CD8-positive, alpha-beta memory T cell (primary cell): ENCODE results near the gene ZRANB2. TPM values are rescaled to one million over a fixed set of nuclear protein-coding genes. Genes with fewer than 3 reads are reported as not detected.

Experiments
- CTCF ChIA-PET: fragments of 350-600 bp; sonication (Branson Sonifier 250); formaldehyde crosslinking; loops from one replicate; lab custom pipeline; 2021; ENCODE audit warnings: antibody characterized with exemption; lab: Charles Lee
- POLR2A ChIA-PET: fragments of 350-600 bp; sonication (Branson Sonifier 250); formaldehyde crosslinking; loops from one replicate; lab custom pipeline; 2021; ENCODE audit warnings: antibody characterized with exemption; lab: Charles Lee
- DNase-seq, 5 donors: peaks; one replicate each; pipeline versions ENCODE4 v3.0.0 to v3.0.0-alpha.2; 2020 to 2022; ENCODE audit warnings: mixed read lengths in 1 of 5
- H3K27ac ChIP-seq: one replicate; pipeline ENCODE4 v1.7.0; 2013; ENCODE audit warnings: low read depth, mild to moderate bottlenecking, low read length, moderate library complexity
- H3K27me3 ChIP-seq: 2 replicates; pipeline ENCODE4 v1.7.0; 2013; ENCODE audit warnings: low read length, mild to moderate bottlenecking; ENCODE audit not compliant: insufficient read depth, poor library complexity, severe bottlenecking
- H3K36me3 ChIP-seq: 2 replicates; pipeline ENCODE4 v1.7.0; 2013; ENCODE audit warnings: mild to moderate bottlenecking, low read length, moderate library complexity; ENCODE audit not compliant: insufficient read depth
- H3K4me1 ChIP-seq: 2 replicates; pipeline ENCODE4 v1.7.0; 2013; ENCODE audit warnings: mild to moderate bottlenecking, low read length, moderate library complexity; ENCODE audit not compliant: insufficient read depth
- H3K4me3 ChIP-seq: 2 replicates; pipeline ENCODE4 v1.7.0; 2013; ENCODE audit warnings: mild to moderate bottlenecking, low read length
- H3K9me3 ChIP-seq: 2 replicates; pipeline ENCODE4 v1.7.0; 2013; ENCODE audit warnings: mild to moderate bottlenecking, low read length
- H3K27ac Mint-ChIP-seq, 8 donors: one replicate each; pipeline ENCODE4 v1.8.0; 2020 to 2021; ENCODE audit warnings: mixed read lengths in 8 of 8, mild to moderate bottlenecking in 6 of 8, inconsistent platforms in 3 of 8, moderate library complexity in 3 of 8
- H3K27me3 Mint-ChIP-seq, 2 donors: one replicate each; pipeline ENCODE4 v1.8.0; 2020 to 2021; ENCODE audit warnings: mixed read lengths in 2 of 2, mild to moderate bottlenecking in 1 of 2, moderate library complexity in 1 of 2
- H3K36me3 Mint-ChIP-seq, 3 donors: one replicate each; pipeline ENCODE4 v1.8.0; 2020 to 2021; ENCODE audit warnings: mixed read lengths in 3 of 3, inconsistent platforms in 1 of 3, mild to moderate bottlenecking in 1 of 3
- H3K4me1 Mint-ChIP-seq, 3 donors: one replicate each; pipeline ENCODE4 v1.8.0; 2020 to 2021; ENCODE audit warnings: mixed read lengths in 3 of 3, inconsistent platforms in 1 of 3, mild to moderate bottlenecking in 1 of 3
- H3K4me3 Mint-ChIP-seq, 7 donors: one replicate each; pipeline ENCODE4 v1.8.0; 2020 to 2021; ENCODE audit warnings: mixed read lengths in 7 of 7, mild to moderate bottlenecking in 6 of 7, moderate library complexity in 4 of 7, inconsistent platforms in 2 of 7
- H3K9me3 Mint-ChIP-seq, 5 donors: one replicate each; pipeline ENCODE4 v1.8.0; 2020 to 2022; ENCODE audit warnings: mixed read lengths in 5 of 5, mild to moderate bottlenecking in 3 of 5, moderate library complexity in 2 of 5, inconsistent platforms in 1 of 5
- polyA plus RNA-seq: library from polyadenylated mRNA; unstranded; fragments of 300-500 nt; fragmentation: Illumina TruSeq; gene quantifications from one replicate; pipeline ENCODE4 v1.2.3, GENCODE V29; 2021
- total RNA-seq, 2 experiments: library from RNA; stranded (reverse); gene quantifications; one replicate each; pipeline ENCODE4 v1.2.3, GENCODE V29; 2021

Gene ZRANB2
- total and polyA plus RNA-seq, 3 experiments from 2014 or later: 44.7 to 99.5 (median 98.6) TPM

DNA sequence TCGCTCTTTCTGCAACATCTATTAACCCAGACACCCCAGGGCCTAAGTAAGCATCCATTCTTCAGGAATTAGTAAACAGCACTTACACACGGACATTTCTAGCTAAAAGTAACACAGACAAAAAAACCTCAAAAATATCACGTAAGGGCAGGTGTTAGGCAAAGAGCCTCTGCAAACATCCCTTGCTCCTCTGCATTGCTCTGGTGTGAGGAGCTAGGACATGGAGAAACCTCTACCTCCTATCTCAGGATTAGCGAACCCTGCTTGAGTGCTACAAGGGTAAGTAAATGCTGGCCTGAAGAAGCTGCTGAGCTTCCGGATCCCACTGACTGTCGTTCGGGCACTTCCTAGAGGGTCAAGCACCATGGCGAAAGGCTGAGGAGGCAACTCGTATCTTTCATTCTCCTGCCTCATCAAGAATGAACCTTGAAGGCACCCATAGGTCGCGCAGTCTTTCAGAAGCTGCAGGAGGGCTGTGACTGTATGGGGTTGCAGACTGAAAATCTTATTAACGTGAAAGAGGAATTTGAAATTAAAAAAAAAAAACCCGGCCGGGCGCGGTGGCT, 35.3 kb downstream of the ZRANB2 start:
- H3K27ac Mint-ChIP-seq: no peak overlapping the region
- peaks cover 0 to 3% (median 0%) of the 10 kb centered on the region in 5 donors for H3K9me3 Mint-ChIP-seq
- H3K4me1 Mint-ChIP-seq: peaks cover 15 to 22% (median 20%) of the 10 kb centered on the region in 3 donors
- H3K4me3 Mint-ChIP-seq: peak overlapping the region in 3 of 7 donors; percentile 15 to 42 (median 20)
- Histone ChIP-seq H3K4me3 (no peak overlapping the region), H3K27me3 (peaks cover 29% of the 10 kb centered on the region), H3K4me1 (peaks cover 10% of the 10 kb centered on the region), H3K9me3 (no peaks in the 10 kb centered on the region), H3K36me3 (no peaks in the 10 kb centered on the region), H3K27ac (peak overlapping the region; percentile 22)
- no peaks in the 10 kb centered on the region for H3K36me3 Mint-ChIP-seq
- ChIA-PET POLR2A (no interaction called here), CTCF (interaction anchor here (1.4 kb wide), 1 partner anchor 36 kb away, joined by 4 read pairs; the partner anchor contains the start of gene ZRANB2)
- DNase-seq: no peak
- H3K27me3 Mint-ChIP-seq: peaks cover 29 to 63% of the 10 kb centered on the region in 2 donors

DNA sequence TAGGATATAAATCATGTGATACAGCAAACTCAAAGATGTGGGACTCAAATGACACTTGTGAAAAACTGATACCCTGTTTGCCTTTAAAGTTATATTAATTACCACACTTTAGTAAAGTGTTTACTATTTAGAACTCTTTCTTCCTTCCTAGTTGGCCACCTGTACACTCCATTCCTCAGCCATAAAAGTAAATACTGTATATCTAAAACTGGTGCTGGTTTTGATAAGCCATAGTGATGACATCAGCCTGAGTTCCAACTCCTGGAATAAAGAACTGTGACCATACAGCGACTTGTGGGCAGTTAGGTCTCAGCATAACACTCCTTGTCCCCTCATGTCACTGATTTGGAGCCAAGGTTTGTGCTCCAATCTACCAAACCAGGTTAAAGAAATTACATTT, 36.0 kb downstream of the ZRANB2 start:
- no peak for DNase-seq
- Mint-ChIP-seq H3K9me3 (peaks cover 0 to 3% (median 0%) of the 10 kb centered on the region in 5 donors), H3K4me3 (no peak overlapping the region), H3K4me1 (peaks cover 15 to 20% (median 20%) of the 10 kb centered on the region in 3 donors), H3K36me3 (no peaks in the 10 kb centered on the region), H3K27ac (no peak overlapping the region), H3K27me3 (peaks cover 30 to 64% of the 10 kb centered on the region in 2 donors)
- Histone ChIP-seq H3K36me3 (no peaks in the 10 kb centered on the region), H3K4me1 (peaks cover 10% of the 10 kb centered on the region), H3K27me3 (peaks cover 29% of the 10 kb centered on the region), H3K9me3 (no peaks in the 10 kb centered on the region), H3K27ac (no peak overlapping the region), H3K4me3 (no peak overlapping the region)
- ChIA-PET CTCF (no interaction called here), POLR2A (no interaction called here)

DNA sequence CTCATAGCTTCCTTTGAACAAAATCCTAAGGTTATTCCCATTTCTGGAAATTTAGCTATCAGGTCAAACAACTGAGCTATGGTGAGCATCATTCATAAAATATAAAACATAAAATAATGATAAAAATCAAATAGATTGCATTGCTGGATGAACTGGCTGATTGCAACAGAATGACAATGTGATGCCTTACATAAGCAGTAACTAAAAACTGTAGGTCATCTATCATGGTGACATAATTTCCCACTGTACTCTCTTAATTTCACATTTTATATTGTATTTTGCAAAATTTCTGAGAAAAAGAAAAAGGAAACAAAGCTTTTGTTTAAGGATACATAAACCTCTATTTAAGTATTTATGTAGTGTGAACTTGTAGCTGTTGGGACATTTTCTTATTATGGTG, 37.8 kb downstream of the ZRANB2 start:
- H3K9me3 Mint-ChIP-seq: no peaks in the 10 kb centered on the region
- Histone ChIP-seq H3K4me3 (no peak overlapping the region), H3K4me1 (peaks cover 9% of the 10 kb centered on the region), H3K9me3 (no peaks in the 10 kb centered on the region), H3K27me3 (peaks cover 30% of the 10 kb centered on the region), H3K27ac (no peak overlapping the region), H3K36me3 (no peaks in the 10 kb centered on the region)
- ChIA-PET CTCF (no interaction called here), POLR2A (no interaction called here)
- no peak for DNase-seq
- no peaks in the 10 kb centered on the region for H3K36me3 Mint-ChIP-seq
- H3K4me1 Mint-ChIP-seq: peaks cover 12 to 17% (median 15%) of the 10 kb centered on the region in 3 donors
- H3K4me3 Mint-ChIP-seq: no peak overlapping the region
- no peak overlapping the region for H3K27ac Mint-ChIP-seq
- peaks cover 35 to 63% of the 10 kb centered on the region in 2 donors for H3K27me3 Mint-ChIP-seq

DNA sequence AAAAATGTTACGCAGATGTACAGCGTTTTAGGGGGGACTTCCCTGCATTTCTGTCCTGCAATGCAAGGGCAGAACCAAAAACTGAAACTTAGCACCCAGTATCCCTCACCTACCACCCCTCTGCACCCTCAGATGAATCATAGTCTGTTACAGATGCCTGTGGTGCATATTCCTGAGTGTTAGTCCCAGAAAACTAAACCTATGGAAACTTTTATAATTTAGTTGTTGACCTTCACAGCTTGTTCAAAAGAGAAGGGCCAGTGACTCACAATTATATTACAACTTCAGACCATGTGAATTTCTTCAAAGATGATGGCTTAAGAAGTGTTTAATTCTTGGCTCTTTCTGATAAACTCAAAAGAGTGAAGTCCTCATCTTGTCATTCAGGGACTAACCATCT, 39.0 kb downstream of the ZRANB2 start:
- Histone ChIP-seq H3K27me3 (peaks cover 20% of the 10 kb centered on the region), H3K27ac (no peak overlapping the region), H3K4me1 (peaks cover 6% of the 10 kb centered on the region), H3K9me3 (no peaks in the 10 kb centered on the region), H3K4me3 (no peak overlapping the region), H3K36me3 (no peaks in the 10 kb centered on the region)
- Mint-ChIP-seq H3K27me3 (peaks cover 27 to 61% of the 10 kb centered on the region in 2 donors), H3K4me1 (peaks cover 6 to 8% (median 7%) of the 10 kb centered on the region in 3 donors), H3K27ac (no peak overlapping the region), H3K9me3 (no peaks in the 10 kb centered on the region), H3K4me3 (no peak overlapping the region), H3K36me3 (no peaks in the 10 kb centered on the region)
- DNase-seq: no peak
- ChIA-PET CTCF (no interaction called here), POLR2A (no interaction called here)

DNA sequence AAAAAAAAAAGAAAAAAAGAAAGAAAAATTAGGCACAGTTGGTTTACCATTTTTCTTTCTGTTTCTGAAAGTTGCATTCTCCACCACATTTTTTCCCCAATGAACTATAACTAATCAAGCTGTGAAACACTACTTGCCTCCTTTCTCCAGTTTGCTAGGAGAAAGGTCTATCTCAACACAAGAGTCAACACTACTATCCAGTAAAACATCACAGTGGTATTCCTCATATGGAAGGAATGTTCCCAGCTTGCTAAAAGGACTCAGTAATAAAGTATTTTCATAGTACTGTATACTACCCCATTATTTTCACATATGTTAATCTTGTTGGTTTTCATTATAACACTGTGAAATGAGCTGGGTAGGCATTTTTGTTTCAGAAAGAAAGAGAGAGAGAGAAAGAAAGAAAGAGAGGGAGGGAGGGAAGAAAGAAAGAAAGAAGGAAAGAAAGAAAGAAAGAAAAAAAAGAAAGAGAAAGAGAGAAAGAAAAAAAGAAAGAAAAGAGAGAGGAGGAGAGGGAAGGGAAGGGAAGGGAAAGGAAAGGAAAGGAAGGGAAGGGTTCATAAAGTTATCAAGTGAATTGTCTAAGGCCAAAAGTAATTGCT, 41.1 kb downstream of the ZRANB2 start:
- CTCF ChIA-PET: no interaction called here
- no peaks in the 10 kb centered on the region for H3K4me1 Mint-ChIP-seq
- no peaks in the 10 kb centered on the region for H3K9me3 Mint-ChIP-seq

DNA sequence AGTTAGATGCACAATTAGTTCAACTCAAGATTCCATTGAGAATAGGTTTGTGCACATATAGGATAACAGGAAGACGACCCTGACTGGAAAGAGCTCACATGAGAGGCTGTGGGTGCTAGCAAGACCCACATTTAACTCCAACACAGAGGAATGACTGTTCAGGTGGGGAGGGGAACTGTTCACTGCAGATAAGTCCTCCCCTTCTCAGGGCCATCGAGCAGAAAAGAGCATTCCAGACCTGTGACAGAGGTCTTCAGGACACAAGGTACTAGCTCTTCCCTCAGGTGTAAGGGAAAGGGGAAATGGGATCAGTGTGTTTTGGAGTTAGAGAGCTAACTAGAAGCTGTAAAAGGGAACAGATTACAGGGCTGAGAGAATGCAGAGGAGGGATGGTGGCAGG, 41.9 kb downstream of the ZRANB2 start:
- H3K4me3 Mint-ChIP-seq: no peak overlapping the region
- no peaks in the 10 kb centered on the region for H3K36me3 Mint-ChIP-seq
- ChIA-PET POLR2A (no interaction called here), CTCF (no interaction called here)
- no peaks in the 10 kb centered on the region for H3K4me1 Mint-ChIP-seq
- H3K4me3 ChIP-seq: no peak overlapping the region
- H3K36me3 ChIP-seq: no peaks in the 10 kb centered on the region
- no peak overlapping the region for H3K27ac ChIP-seq
- no peak for DNase-seq
- no peaks in the 10 kb centered on the region for H3K9me3 ChIP-seq
- no peaks in the 10 kb centered on the region for H3K4me1 ChIP-seq
- H3K27me3 ChIP-seq: peaks cover 5% of the 10 kb centered on the region
- H3K9me3 Mint-ChIP-seq: no peaks in the 10 kb centered on the region
- H3K27me3 Mint-ChIP-seq: peaks cover 9 to 49% of the 10 kb centered on the region in 2 donors
- H3K27ac Mint-ChIP-seq: no peak overlapping the region

More for the DNA sequence above, 41.1 kb downstream of the ZRANB2 start:
- H3K27me3 Mint-ChIP-seq: peaks cover 9 to 53% of the 10 kb centered on the region in 2 donors
- H3K4me3 ChIP-seq: no peak overlapping the region
- no peak overlapping the region for H3K27ac Mint-ChIP-seq
- no peak overlapping the region for H3K27ac ChIP-seq
- no peak overlapping the region for H3K4me3 Mint-ChIP-seq
- POLR2A ChIA-PET: no interaction called here
- DNase-seq: no peak
- H3K27me3 ChIP-seq: peaks cover 6% of the 10 kb centered on the region
- no peaks in the 10 kb centered on the region for H3K4me1 ChIP-seq
- no peaks in the 10 kb centered on the region for H3K36me3 Mint-ChIP-seq
- H3K9me3 ChIP-seq: no peaks in the 10 kb centered on the region
- no peaks in the 10 kb centered on the region for H3K36me3 ChIP-seq

DNA sequence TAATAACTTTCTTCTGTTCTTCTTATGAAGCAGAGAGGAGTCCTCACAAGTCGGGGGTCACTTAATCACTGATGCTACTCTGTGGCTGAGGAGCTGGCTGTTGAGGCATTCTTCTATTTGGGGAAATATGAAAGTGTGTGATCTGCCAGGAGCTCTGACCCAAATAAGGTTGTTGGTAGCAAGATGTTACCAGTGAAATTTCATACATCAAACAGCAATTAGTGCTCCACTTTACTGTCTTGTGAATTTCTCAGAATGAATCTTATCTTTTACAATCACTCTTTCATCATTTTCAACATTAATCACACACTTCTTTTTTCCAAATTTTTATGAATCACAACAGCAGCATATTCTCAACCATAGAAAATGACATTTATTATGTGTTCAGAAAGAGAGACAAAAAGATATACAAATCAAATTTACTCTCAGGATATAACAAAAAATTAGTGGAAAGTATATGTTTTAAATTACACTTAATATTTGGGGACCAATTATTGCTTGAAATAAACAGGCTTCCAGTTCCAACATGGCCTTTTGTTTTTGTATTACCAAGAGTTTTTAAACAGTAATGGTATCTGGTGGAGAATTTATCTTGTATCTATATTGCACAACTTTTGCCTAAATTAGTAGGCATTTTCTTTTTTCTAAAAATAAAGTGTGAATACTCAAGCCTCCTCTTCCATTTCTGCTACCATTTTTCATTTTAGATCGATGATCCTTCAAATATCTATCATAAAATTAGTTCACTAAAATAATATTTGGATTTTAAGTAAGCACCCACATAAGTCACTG, 42.8 kb downstream of the ZRANB2 start:
- Histone ChIP-seq H3K27me3 (peaks cover 5% of the 10 kb centered on the region), H3K4me3 (no peak overlapping the region), H3K4me1 (no peaks in the 10 kb centered on the region), H3K27ac (no peak overlapping the region), H3K9me3 (no peaks in the 10 kb centered on the region), H3K36me3 (no peaks in the 10 kb centered on the region)
- Mint-ChIP-seq H3K36me3 (no peaks in the 10 kb centered on the region), H3K9me3 (no peaks in the 10 kb centered on the region), H3K4me1 (no peaks in the 10 kb centered on the region), H3K27me3 (peaks cover 9 to 50% of the 10 kb centered on the region in 2 donors), H3K4me3 (no peak overlapping the region), H3K27ac (no peak overlapping the region)
- ChIA-PET POLR2A (no interaction called here), CTCF (no interaction called here)
- DNase-seq: no peak

DNA sequence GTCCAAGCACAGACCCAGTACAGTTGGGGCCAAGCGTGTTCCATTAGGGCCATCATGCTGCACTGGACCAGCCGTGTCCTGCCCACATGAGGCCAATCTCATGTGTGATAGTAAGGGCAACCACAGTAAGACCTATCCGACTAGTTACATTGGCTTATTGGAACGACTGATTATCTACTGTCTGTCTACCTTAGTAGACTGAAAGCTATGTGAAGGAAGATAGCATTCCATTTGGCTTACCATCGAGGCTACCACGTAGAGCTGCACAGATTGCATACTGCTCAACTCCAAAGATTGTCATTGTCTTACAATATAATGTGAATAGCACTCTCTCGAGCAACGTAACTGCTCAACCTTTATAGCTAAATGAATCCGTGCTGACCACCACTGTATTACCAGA, 43.8 kb downstream of the ZRANB2 start:
- CTCF ChIA-PET: no interaction called here
- Mint-ChIP-seq H3K9me3 (no peaks in the 10 kb centered on the region), H3K4me1 (no peaks in the 10 kb centered on the region), H3K4me3 (no peak overlapping the region), H3K27ac (no peak overlapping the region), H3K36me3 (no peaks in the 10 kb centered on the region), H3K27me3 (peaks cover 11 to 52% of the 10 kb centered on the region in 2 donors)
- Histone ChIP-seq H3K4me3 (no peak overlapping the region), H3K36me3 (no peaks in the 10 kb centered on the region), H3K27me3 (peaks cover 5% of the 10 kb centered on the region), H3K9me3 (no peaks in the 10 kb centered on the region), H3K27ac (no peak overlapping the region), H3K4me1 (no peaks in the 10 kb centered on the region)
- POLR2A ChIA-PET: no interaction called here
- no peak for DNase-seq
